ENCODE results near the gene BATF2.

- TF ChIP-seq POLR2A (IDR thresholded peaks at IDR 0.05) = no peak
- TF ChIP-seq CTCF (IDR thresholded peaks at IDR 0.05) = no peak
- peak in 1 of 2 donors; percentile 60 for TF ChIP-seq POLR2AphosphoS5 (IDR thresholded peaks at IDR 0.05; ENCODE audit: insufficient read depth in 1 of 2, low read depth in 1 of 2)
These were observed 26.0 kb downstream of the BATF2 start for GRCh38 chr11:64970731-64971151.

All from vagina (tissue), 2 donors.